ENCODE measurements around the gene COL13A1.

The COL13A1 gene

DNA sequence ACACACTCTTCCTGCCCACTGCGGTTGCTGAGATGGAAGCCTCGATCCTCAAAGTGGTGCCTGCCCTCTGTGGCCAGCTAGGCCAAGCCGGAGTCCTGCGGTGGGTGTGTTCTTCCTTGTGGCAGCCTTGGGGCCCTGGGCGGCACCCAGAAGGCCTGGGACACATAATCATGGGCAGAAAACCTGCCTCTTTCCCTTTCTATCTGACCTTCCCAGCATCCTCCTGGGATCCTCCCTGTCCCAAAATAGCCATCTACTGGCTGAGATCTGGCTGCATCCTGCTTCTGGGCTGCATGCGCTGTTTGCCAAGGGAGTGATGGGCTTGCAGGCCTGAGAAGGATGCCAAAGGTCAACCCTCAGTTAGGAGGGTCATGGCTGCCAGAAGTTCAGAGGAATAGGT, 23.9 kb downstream of the COL13A1 start:
- no peak for DNase-seq

GRCh38 chr10:69826094-69826493, 24.4 kb downstream of the COL13A1 start:
- no peak for DNase-seq

- no peak for DNase-seq
Observed at GRCh38 chr10:69826789-69827554, 25.3 kb downstream of the COL13A1 start.

DNA sequence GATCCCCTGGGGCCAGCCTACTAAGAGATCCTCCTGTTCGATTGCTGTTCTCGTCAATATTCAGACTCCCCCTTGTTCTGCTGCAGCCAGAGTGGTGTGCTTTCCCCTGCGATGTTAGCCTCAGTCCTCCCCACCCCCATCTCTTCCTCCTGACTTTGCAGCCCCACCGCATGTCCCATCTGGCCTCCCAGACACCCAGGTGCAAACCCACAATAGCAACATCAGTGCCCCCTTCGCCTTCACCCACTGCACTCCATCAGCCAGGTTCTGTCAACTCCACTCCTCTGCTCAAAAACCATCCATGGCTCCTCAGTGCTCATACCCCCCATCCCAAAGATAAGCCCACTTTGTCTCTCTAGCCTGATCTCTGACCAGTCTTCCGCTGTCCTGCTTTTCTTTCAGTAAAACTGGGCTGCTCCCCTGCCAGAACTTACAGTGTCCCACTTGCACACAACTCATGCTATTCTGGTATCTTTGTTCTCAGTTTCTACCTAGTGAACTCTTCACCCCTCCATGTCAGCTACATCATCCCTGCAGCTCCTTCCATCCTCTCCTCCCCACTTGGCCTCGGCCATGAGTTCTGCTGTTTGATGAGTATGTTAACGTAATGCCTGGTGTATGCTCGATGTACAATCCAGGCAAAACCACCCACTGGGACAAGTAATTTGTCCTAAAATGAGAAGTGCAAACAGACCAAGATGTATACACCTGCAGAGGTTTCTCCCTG, 26.6 kb downstream of the COL13A1 start:
- no peak for DNase-seq

- no peak for DNase-seq
Observed at GRCh38 chr10:69829775-69830174, 28.1 kb downstream of the COL13A1 start.

- DNase-seq, result peak; percentile 17
Observed at GRCh38 chr10:69831231-69831855, 29.6 kb downstream of the COL13A1 start.

GRCh38 chr10:69835233-69835632, 33.5 kb downstream of the COL13A1 start:
- DNase-seq, result no peak

DNA sequence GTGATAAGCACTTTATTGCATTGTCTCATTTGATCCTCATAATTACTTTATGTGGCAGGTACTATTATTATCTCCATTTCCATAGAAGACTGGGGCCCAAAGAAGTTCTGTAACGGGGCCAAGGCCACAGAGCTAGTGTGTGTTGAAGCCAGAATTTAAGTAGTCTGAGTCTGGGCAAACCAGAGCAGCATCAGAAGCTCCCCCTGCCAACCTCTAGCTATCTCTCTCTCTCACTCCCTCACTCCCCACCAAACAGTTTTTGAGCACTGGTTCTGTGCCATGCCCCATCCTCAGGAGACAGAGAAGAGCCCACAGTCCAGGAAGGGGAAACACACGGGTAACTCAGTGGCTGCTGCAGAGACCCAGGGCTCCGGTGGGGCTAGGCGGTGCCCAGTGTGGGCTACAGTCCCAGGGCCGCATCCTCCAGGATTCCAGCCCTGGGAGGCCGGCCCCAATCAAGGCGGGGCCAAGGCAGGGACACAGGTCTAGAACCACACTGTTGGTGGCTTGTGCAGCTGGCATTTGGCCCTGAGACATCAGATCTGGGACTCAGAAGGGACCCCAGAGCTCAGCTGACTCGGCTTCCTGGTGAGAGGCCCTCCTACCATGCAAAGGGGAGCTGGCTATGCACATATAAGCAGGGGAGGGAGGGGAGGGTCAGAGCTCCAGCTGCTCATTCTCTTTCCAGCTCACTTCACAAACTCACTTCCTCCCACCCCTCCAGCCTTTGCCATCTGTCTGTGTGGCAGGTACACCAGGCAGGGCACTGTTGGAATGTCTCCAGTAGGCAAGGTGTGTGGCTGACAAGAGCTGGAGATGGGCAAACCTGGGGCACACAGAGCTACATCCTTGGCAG, 34.4 kb downstream of the COL13A1 start:
- no peak for DNase-seq

GRCh38 chr10:69836731-69837030, 35.0 kb downstream of the COL13A1 start:
- DNase-seq, result no peak

DNA sequence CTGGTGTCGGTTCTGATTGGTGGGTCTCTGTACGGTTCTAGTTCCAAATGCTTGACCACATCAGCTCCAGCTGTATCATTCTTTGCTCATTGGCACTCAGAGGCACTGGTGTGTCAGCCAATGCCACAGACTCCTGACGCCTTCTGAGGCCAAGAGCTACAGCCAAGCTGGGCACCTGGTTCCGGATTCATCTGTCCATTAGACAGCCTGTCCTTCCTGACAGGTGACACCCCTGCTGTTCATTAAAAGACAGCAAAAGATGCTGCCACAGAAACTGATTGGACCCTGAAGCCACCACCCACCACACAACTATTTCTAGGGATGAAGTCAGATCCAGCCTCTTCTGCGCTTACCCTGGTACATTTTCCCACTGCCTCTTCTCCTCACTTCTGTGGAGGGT, 35.6 kb downstream of the COL13A1 start:
- no peak for DNase-seq

GRCh38 chr10:69838418-69838817, 36.7 kb downstream of the COL13A1 start:
- DNase-seq, result no peak

- DNase-seq, result no peak
Observed at GRCh38 chr10:69838853-69839252, 37.1 kb downstream of the COL13A1 start.

DNA sequence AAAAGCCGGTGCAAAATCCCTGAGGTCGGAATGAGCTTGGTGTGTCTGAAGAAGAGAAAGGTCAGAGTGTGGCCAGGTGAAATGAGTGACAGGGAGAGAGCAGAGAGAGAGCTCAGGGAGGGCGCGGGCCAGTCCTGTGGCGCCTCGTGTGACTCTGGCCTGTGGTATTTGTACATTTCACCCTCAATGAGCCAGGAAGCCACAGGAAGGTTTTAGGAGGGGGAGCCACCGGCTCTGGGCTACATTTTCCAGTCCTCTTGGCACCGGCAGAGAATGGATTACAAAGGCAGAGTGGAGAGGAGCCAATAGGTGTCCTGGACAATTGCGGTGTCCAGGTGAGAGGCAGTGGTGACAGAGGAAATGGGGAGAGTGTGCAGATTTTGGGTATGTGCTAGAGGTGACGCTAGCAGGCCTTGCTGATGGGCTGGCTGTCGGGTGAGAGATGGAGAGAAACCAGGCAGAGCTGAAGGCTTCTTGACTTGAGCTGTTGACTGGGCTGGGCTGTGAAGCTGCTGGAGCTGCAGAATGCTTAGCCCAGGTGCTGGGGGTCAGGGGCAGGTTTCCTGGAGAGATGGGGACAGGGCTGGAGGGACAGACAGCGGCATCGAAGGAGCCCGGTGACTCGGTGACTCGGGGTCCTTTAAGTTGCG, 38.1 kb downstream of the COL13A1 start:
- DNase-seq, result no peak

GRCh38 chr10:69840773-69841172, 39.1 kb downstream of the COL13A1 start:
- DNase-seq, result no peak

GRCh38 chr10:69842020-69842419, 40.3 kb downstream of the COL13A1 start:
- no peak for DNase-seq

- no peak for DNase-seq
Observed at GRCh38 chr10:69842882-69843281, 41.2 kb downstream of the COL13A1 start.

GRCh38 chr10:69843923-69844322, 42.2 kb downstream of the COL13A1 start:
- DNase-seq, result no peak

DNA sequence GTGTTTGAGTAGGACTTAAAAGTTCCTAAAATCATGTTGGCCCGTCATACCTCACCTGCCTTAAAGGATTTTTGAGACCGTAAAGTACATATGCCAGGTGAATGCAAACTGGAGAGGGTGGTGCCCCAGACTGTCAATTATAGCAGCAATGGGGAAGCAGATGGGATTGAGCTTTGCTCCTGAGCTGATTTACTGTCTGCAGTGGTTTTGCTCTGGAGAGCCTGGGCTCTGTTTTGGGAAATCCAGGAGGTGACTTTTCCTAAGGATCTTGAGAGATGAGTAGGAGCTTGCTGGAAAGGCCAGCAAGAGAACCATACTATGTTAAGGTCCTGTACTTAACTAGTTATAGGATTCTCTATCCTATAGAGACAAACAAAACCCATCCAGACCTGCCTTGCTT, 43.0 kb downstream of the COL13A1 start:
- no peak for DNase-seq

- no peak for DNase-seq
Observed at GRCh38 chr10:69845574-69846292, 44.0 kb downstream of the COL13A1 start.

DNA sequence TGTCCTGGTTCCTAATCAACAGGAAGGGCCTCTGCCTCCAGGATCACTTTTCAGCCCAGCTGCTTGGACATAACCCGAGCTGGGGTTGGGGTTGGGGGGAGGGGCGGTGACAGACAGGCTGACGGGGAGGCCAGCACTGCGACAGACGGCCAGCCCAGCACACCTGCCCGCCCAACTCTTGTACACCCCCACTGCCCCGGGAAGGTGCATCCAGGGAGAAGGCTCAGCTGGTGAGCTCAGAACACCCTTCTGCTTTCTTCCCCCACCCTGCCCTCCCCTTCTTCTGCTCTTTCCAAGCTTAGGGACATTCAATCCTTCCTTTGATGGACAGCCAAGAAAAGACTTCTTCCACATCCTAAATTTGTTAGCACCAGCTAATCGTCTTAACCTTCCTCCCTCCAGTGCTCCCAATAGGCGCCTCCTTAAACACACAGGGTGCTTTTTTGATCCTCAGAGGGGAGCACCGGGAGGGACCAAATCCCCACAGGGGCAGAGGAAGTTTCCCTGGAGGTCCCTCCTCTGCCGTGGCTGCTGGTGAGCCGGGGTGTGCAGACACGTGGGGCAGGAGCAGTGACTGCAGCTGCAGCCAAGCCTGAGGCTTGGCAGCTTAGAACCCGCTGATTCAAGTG, 44.7 kb downstream of the COL13A1 start:
- no peak for DNase-seq

DNA sequence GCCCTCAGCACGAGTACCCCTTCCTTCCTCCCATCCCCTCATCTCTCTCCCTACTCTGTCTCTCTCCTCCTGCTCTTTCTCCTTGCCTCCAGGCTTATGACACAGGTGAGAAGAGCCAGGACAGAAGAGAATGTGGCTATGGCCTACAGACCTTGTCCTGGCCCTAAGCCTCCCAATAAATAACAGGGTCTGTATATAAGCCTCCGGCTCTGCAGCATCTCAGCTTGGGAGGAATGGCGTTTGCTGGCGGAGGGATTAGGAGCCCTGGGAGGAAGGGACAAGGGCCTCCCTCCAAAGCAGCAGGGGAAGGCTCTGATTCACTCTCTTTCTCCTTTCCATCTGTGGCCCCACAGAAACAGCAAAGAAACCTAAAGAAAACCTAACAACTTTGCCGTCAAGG, 45.8 kb downstream of the COL13A1 start:
- no peak for DNase-seq

DNA sequence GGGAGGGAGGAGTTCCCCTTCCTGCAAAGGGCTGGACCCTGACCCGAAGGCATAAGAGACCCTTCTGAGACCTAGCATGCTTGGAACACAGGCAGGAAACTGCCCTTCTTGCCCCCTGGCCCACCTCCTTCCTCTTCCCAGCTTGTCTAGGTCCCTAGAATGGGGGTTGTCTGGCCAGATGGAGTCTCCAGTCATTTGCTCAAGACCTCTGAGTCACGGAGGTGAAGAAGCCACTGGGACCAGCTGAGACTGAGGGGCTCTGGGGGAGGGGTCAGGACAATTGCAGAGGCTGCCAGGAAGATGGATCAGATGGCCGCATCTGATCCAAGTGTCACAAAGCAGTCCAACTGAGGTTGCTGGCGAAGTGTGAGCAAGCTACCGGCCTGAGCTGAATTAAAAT, 46.2 kb downstream of the COL13A1 start:
- no peak for DNase-seq
